CD14-positive monocyte (primary cell): Measurements from ENCODE around the gene GABRG3. TPM values are rescaled to one million over a fixed set of nuclear protein-coding genes. Genes with fewer than 3 reads are reported as not detected.

Source experiments
- DNase-seq, 3 donors: peaks; one replicate each; pipeline ENCODE4 v3.0.0-alpha.2; 2011 to 2022
- H2AFZ ChIP-seq: 2 replicates; pipeline ENCODE4 v1.6.0; 2012; ENCODE audit warnings: mild to moderate bottlenecking, low read depth, low read length, inconsistent platforms; ENCODE audit not compliant: insufficient read depth, poor library complexity, severe bottlenecking
- H3K27ac ChIP-seq, 2 donors: 1 replicate in 1 of 2; 2 replicates in 1 of 2; pipeline ENCODE4 v1.5.1; 2012 to 2013; ENCODE audit warnings: low read length in 2 of 2, control low read depth in 1 of 2, inconsistent platforms in 1 of 2, low read depth in 1 of 2, mild to moderate bottlenecking in 1 of 2
- H3K27me3 ChIP-seq, 2 donors: one replicate each; pipeline versions ENCODE4 v1.6.0 to v1.6.1; 2011 to 2013; ENCODE audit warnings: low read length in 2 of 2; ENCODE audit not compliant: control insufficient read depth in 2 of 2, insufficient read depth in 2 of 2
- H3K36me3 ChIP-seq, 2 donors: replicated peaks in 1 of 2; 1 replicate in 1 of 2; 2 replicates in 1 of 2; pipeline versions ENCODE4 v1.5.1 to v1.6.1; 2012 to 2013; ENCODE audit warnings: low read length in 2 of 2, control low read depth in 1 of 2, inconsistent platforms in 1 of 2, mild to moderate bottlenecking in 1 of 2; ENCODE audit not compliant: insufficient read depth in 2 of 2, control insufficient read depth in 1 of 2
- H3K4me1 ChIP-seq, 2 donors: 1 replicate in 1 of 2; 2 replicates in 1 of 2; pipeline versions ENCODE4 v1.5.1 to v1.6.1; 2012 to 2013; ENCODE audit warnings: low read length in 2 of 2, control low read depth in 1 of 2, inconsistent platforms in 1 of 2, mild to moderate bottlenecking in 1 of 2, moderate library complexity in 1 of 2; ENCODE audit not compliant: insufficient read depth in 2 of 2, control insufficient read depth in 1 of 2
- H3K4me2 ChIP-seq: replicated peaks from 2 replicates; pipeline ENCODE3; 2012; ENCODE audit warnings: low read length, moderate library complexity, mild to moderate bottlenecking; ENCODE audit not compliant: poor library complexity, severe bottlenecking; ENCODE audit errors: extremely low read depth
- H3K4me3 ChIP-seq, 3 experiments: fragments of 200-600 bp in 1 of 3; sonication (generic) in 1 of 3; replicated peaks in 1 of 3; 1 replicate in 2 of 3; 2 replicates in 1 of 3; pipeline ENCODE4 v1.5.1; 2011 to 2013; ENCODE audit warnings: low read length in 3 of 3, mild to moderate bottlenecking in 3 of 3, control low read depth in 2 of 3, low read depth in 2 of 3, inconsistent platforms in 1 of 3, moderate library complexity in 1 of 3
- H3K79me2 ChIP-seq: 2 replicates; pipeline ENCODE4 v1.6.0; 2012; ENCODE audit warnings: mild to moderate bottlenecking, control low read depth, inconsistent platforms, low read length, moderate library complexity; ENCODE audit not compliant: insufficient read depth
- H3K9ac ChIP-seq: 2 replicates; pipeline ENCODE4 v1.6.0; 2017; ENCODE audit warnings: low read length, mild to moderate bottlenecking; ENCODE audit not compliant: insufficient read depth, poor library complexity, severe bottlenecking
- H3K9me3 ChIP-seq, 2 donors: replicated peaks in 1 of 2; 1 replicate in 1 of 2; 2 replicates in 1 of 2; pipeline versions ENCODE4 v1.5.1 to v1.6.1; 2012 to 2013; ENCODE audit warnings: low read length in 2 of 2, control low read depth in 1 of 2; ENCODE audit not compliant: control insufficient read depth in 1 of 2, insufficient read depth in 1 of 2
- H4K20me1 ChIP-seq: 2 replicates; pipeline ENCODE4 v1.6.0; 2012; ENCODE audit warnings: mild to moderate bottlenecking, low read length, control low read depth, moderate library complexity; ENCODE audit not compliant: insufficient read depth
- H3K27ac Mint-ChIP-seq, 7 donors: one replicate each; pipeline ENCODE4 v1.8.0; 2020; ENCODE audit warnings: mild to moderate bottlenecking in 7 of 7, mixed read lengths in 7 of 7, moderate library complexity in 6 of 7, inconsistent platforms in 2 of 7
- H3K27me3 Mint-ChIP-seq, 3 donors: one replicate each; pipeline ENCODE4 v1.8.0; 2021 to 2022; ENCODE audit warnings: low read depth in 3 of 3, mild to moderate bottlenecking in 3 of 3, mixed read lengths in 3 of 3, moderate library complexity in 3 of 3, inconsistent platforms in 1 of 3
- H3K36me3 Mint-ChIP-seq, 2 donors: one replicate each; pipeline ENCODE4 v1.8.0; 2020; ENCODE audit warnings: mixed read lengths in 2 of 2, inconsistent platforms in 1 of 2, mild to moderate bottlenecking in 1 of 2
- H3K4me1 Mint-ChIP-seq: one replicate; pipeline ENCODE4 v1.8.0; 2020; ENCODE audit warnings: mild to moderate bottlenecking, mixed read lengths
- H3K4me3 Mint-ChIP-seq, 2 donors: one replicate each; pipeline ENCODE4 v1.8.0; 2020; ENCODE audit warnings: mild to moderate bottlenecking in 2 of 2, mixed read lengths in 2 of 2, moderate library complexity in 1 of 2
- H3K9me3 Mint-ChIP-seq, 7 donors: one replicate each; pipeline ENCODE4 v1.8.0; 2020 to 2022; ENCODE audit warnings: mixed read lengths in 7 of 7, mild to moderate bottlenecking in 6 of 7, moderate library complexity in 6 of 7, inconsistent platforms in 2 of 7
- CTCF ChIP-seq: fragments of 200-600 bp; IDR thresholded peaks from one replicate; pipeline ENCODE4 v1.8.0; 2022; ENCODE audit warnings: antibody characterized with exemption, mild to moderate bottlenecking
- WGBS: methylation state at CpG from one replicate; pipeline ENCODE4 v1.1.5; 2013; ENCODE audit warnings: missing lambda C conversion rate; ENCODE audit not compliant: insufficient coverage; 5-methylcytosine and 5-hydroxymethylcytosine counted together
- intact Hi-C, 2 donors: fragments of 100-400 bp; cut with micrococcal nuclease; formaldehyde crosslinking; loops; one replicate each; pipeline versions ENCODE4 v1.15.0 to v1.15.1; 2023
- polyA plus RNA-seq, 3 donors: library from polyadenylated mRNA; depleted of rRNA in 1 of 3; unstranded in 2 of 3; stranded (reverse) in 1 of 3; fragments of 300-500 nt in 2 of 3; fragments of >200 nt in 1 of 3; fragmentation: Illumina TruSeq in 2 of 3; gene quantifications; 1 replicate in 2 of 3; 2 replicates in 1 of 3; pipeline ENCODE4 v1.2.3, GENCODE V29; 2012 to 2021

GABRG3 gene
- polyA plus RNA-seq, 3 donors, result not detected

DNA sequence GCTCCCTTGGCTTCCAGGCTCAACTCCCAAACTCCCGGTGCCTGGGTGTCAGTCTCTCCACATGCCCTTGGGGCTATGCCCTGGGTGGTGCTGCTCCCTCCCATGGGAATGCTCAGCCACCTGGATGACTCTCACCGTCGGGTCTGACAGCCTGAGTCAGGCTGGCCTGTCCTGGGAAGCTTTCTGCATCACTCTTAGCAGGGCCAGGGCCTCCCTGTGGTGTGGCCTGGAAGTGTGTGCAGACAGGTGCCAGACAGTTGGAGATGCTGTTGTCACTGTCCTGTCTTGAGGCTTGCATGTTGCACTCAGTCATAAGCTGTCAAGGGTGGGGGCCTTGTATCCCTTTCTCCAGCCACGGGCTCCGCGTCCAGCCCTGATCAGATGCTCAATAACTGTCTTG, 71.7 kb downstream of the GABRG3 start:
- Mint-ChIP-seq H3K27ac (no peak overlapping the region), H3K9me3 (peaks cover 0 to 5% (median 0%) of the 10 kb centered on the region in 7 donors), H3K4me3 (no peak overlapping the region), H3K36me3 (no peaks in the 10 kb centered on the region), H3K4me1 (no peaks in the 10 kb centered on the region), H3K27me3 (peaks cover 2 to 4% (median 4%) of the 10 kb centered on the region in 3 donors)
- Histone ChIP-seq H3K36me3 (no peaks in the 10 kb centered on the region), H3K4me2 (no peak overlapping the region), H3K27me3 (no peaks in the 10 kb centered on the region), H3K27ac (no peak overlapping the region), H2AFZ (no peak overlapping the region), H3K9ac (no peak overlapping the region), H3K4me1 (no peaks in the 10 kb centered on the region), H3K4me3 (no peak overlapping the region), H4K20me1 (no peaks in the 10 kb centered on the region), H3K9me3 (no peaks in the 10 kb centered on the region), H3K79me2 (no peaks in the 10 kb centered on the region)
- WGBS, result 87% methylated on average over 6 of the region's 6 CpGs
- DNase-seq, result no peak
- intact Hi-C loops, result no loop called here
- TF ChIP-seq CTCF, result no peak

DNA sequence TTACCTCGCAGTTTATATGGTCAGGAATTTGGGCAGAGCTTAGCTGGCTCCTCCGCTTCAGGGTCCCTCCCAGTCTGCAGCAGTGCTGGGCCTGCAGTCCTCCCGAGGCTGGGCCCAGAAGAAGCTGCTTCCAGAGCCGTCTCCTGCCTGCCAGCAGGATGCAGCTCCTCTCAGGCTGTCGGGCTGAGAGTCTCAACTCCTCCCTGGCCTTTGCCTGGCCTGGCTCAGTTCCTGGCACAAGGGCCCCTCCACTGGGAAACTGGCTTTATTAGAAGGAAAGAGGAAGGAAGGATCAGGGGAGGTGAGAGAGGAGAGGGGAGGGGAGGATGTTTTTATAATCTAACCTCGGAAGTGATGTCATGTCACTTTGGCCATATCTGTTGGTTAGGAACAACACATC, 72.8 kb downstream of the GABRG3 start:
- Histone ChIP-seq H3K9ac (no peak overlapping the region), H3K4me2 (no peak overlapping the region), H2AFZ (no peak overlapping the region), H3K9me3 (no peaks in the 10 kb centered on the region), H3K79me2 (no peaks in the 10 kb centered on the region), H3K27ac (no peak overlapping the region), H3K4me1 (no peaks in the 10 kb centered on the region), H3K36me3 (no peaks in the 10 kb centered on the region), H3K4me3 (no peak overlapping the region), H4K20me1 (no peaks in the 10 kb centered on the region), H3K27me3 (no peaks in the 10 kb centered on the region)
- Mint-ChIP-seq H3K4me3 (no peak overlapping the region), H3K9me3 (peaks cover 0 to 5% (median 0%) of the 10 kb centered on the region in 7 donors), H3K36me3 (no peaks in the 10 kb centered on the region), H3K27me3 (peaks cover 2 to 3% (median 2%) of the 10 kb centered on the region in 3 donors), H3K4me1 (no peaks in the 10 kb centered on the region), H3K27ac (no peak overlapping the region)
- DNase-seq, result no peak
- intact Hi-C loops, result no loop called here
- 75% methylated on average over 6 of the region's 6 CpGs for WGBS
- TF ChIP-seq CTCF, result no peak
